KMS-11 (cell line): ENCODE data around the gene NEK1.
"Not testable (repeated sequence)": the region's sequence is repeated elsewhere in the genome, so short reads cannot be mapped to it uniquely, and the experiment has no call there.

ENCODE experiments used
- H2AFZ ChIP-seq: fragments of 200-600 bp; sonication (generic); 2 replicates; pipeline ENCODE4 v1.6.1; 2016; ENCODE audit warnings: antibody characterized with exemption, mixed run types, low read depth
- H3K27ac ChIP-seq: fragments of 200-600 bp; sonication (generic); 2 replicates; pipeline ENCODE4 v1.6.1; 2016; ENCODE audit warnings: mild to moderate bottlenecking, mixed run types
- H3K27me3 ChIP-seq: fragments of 200-600 bp; sonication (generic); 2 replicates; pipeline ENCODE4 v1.6.1; 2017; ENCODE audit warnings: mild to moderate bottlenecking, low read depth, mixed run types, moderate library complexity; ENCODE audit not compliant: insufficient read depth
- H3K36me3 ChIP-seq: fragments of 200-600 bp; sonication (generic); 2 replicates; pipeline ENCODE4 v1.6.1; 2017; ENCODE audit warnings: mild to moderate bottlenecking, mixed run types; ENCODE audit not compliant: insufficient read depth
- H3K4me1 ChIP-seq: fragments of 200-600 bp; sonication (generic); 2 replicates; pipeline ENCODE4 v1.6.1; 2016; ENCODE audit warnings: mild to moderate bottlenecking, low read depth, mixed run types; ENCODE audit not compliant: poor library complexity, severe bottlenecking
- H3K4me2 ChIP-seq: fragments of 200-600 bp; sonication (generic); 2 replicates; pipeline ENCODE4 v1.7.0; 2016; ENCODE audit warnings: mild to moderate bottlenecking, mixed run types
- H3K4me3 ChIP-seq: fragments of 200-600 bp; sonication (generic); IDR thresholded peaks from 2 replicates; pipeline ENCODE4 v1.6.1; 2017; ENCODE audit warnings: low read depth, low read length, mixed read lengths; ENCODE audit not compliant: insufficient read depth
- H3K79me2 ChIP-seq: fragments of 200-600 bp; sonication (generic); 2 replicates; pipeline ENCODE4 v1.6.1; 2016; ENCODE audit warnings: low read depth, mixed run types; ENCODE audit not compliant: insufficient read depth
- H3K9ac ChIP-seq: fragments of 200-600 bp; sonication (generic); 2 replicates; pipeline ENCODE4 v1.6.1; 2016; ENCODE audit warnings: mild to moderate bottlenecking, mixed run types
- H4K20me1 ChIP-seq: fragments of 200-600 bp; sonication (generic); 2 replicates; pipeline ENCODE4 v1.6.1; 2016; ENCODE audit warnings: mild to moderate bottlenecking, mixed run types; ENCODE audit not compliant: insufficient read depth
- CTCF ChIP-seq: fragments of 200-600 bp; sonication (generic); conservative IDR thresholded peaks from 2 replicates; pipeline ENCODE4 v1.6.1; 2017; ENCODE audit warnings: low read depth, mild to moderate bottlenecking, antibody characterized with exemption, low read length, moderate library complexity, mixed read lengths

NEK1 gene

DNA sequence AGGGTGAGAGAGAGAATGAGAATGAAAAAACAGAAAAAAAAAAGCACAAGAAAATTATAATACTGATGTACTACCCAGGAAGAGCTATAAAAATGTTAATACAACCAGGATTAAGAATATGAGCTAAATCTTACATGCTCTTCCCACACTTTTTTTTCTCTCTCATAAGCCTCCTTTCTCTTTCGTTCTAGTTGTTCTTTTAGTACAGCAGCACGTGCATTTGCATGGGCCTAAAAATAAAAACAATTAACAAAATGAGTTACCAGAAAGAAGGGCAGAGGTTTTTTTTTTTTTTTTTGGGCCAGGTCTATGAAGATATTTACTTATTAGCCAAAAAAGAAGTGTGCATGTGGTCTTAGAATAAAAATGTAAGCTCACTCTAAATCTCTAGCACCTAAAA lies 105.5 kb downstream of the NEK1 start:
- H3K79me2 ChIP-seq: no peaks in the 10 kb centered on the region
- no peak overlapping the region for H3K27ac ChIP-seq
- TF ChIP-seq CTCF: no peak
- H4K20me1 ChIP-seq: no peaks in the 10 kb centered on the region
- no peaks in the 10 kb centered on the region for H3K4me1 ChIP-seq
- no peaks in the 10 kb centered on the region for H3K36me3 ChIP-seq
- no peak overlapping the region for H3K4me2 ChIP-seq
- H3K4me3 ChIP-seq: no peak overlapping the region
- no peak overlapping the region for H2AFZ ChIP-seq
- no peak overlapping the region for H3K9ac ChIP-seq
- H3K27me3 ChIP-seq: no peaks in the 10 kb centered on the region

DNA sequence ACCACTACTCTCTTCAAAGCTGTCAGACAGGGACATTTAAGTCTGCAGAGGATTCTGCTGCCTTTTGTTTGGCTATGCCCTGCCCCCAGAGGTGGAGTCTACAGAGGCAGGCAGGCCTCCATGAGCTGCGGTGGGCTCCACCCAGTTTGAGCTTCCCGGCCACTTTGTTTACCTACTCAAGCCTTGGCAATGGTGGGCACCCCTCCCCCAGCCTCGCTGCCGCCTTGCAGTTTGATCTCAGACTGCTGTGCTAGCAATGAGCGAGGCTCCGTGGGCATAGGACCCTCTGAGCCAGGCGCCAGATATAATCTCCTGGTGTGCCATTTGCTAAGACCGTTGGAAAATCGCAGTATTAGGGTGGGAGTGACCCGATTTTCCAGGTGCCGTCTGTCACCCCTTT lies 112.5 kb downstream of the NEK1 start:
- not testable (repeated sequence) for H3K79me2 ChIP-seq, H4K20me1 ChIP-seq, H3K36me3 ChIP-seq, H3K4me2 ChIP-seq, H3K27ac ChIP-seq, H3K4me3 ChIP-seq, H2AFZ ChIP-seq, H3K4me1 ChIP-seq, H3K9ac ChIP-seq, H3K27me3 ChIP-seq

- not testable (repeated sequence) for H3K27ac ChIP-seq, H3K27me3 ChIP-seq, H3K79me2 ChIP-seq, H4K20me1 ChIP-seq, H3K4me3 ChIP-seq, H3K36me3 ChIP-seq, H3K4me2 ChIP-seq, H3K4me1 ChIP-seq, H2AFZ ChIP-seq, H3K9ac ChIP-seq
These were observed 118.1 kb downstream of the NEK1 start for GRCh38 chr4:169494234-169494633.

- TF ChIP-seq CTCF: 0 out of 2 replicates have a peak, but pooled peaks have one; percentile 30
- H3K4me1 ChIP-seq: no peaks in the 10 kb centered on the region
- no peak overlapping the region for H3K4me3 ChIP-seq
- no peaks in the 10 kb centered on the region for H3K27me3 ChIP-seq
- no peaks in the 10 kb centered on the region for H3K79me2 ChIP-seq
- no peak overlapping the region; the same call in 1 of the 2 replicates for H3K27ac ChIP-seq
- no peaks in the 10 kb centered on the region for H3K36me3 ChIP-seq
- no peak overlapping the region for H3K4me2 ChIP-seq
- no peak overlapping the region for H3K9ac ChIP-seq
- no peaks in the 10 kb centered on the region for H4K20me1 ChIP-seq
- H2AFZ ChIP-seq: no peak overlapping the region
These were observed 119.2 kb downstream of the NEK1 start for GRCh38 chr4:169493164-169493524.

DNA sequence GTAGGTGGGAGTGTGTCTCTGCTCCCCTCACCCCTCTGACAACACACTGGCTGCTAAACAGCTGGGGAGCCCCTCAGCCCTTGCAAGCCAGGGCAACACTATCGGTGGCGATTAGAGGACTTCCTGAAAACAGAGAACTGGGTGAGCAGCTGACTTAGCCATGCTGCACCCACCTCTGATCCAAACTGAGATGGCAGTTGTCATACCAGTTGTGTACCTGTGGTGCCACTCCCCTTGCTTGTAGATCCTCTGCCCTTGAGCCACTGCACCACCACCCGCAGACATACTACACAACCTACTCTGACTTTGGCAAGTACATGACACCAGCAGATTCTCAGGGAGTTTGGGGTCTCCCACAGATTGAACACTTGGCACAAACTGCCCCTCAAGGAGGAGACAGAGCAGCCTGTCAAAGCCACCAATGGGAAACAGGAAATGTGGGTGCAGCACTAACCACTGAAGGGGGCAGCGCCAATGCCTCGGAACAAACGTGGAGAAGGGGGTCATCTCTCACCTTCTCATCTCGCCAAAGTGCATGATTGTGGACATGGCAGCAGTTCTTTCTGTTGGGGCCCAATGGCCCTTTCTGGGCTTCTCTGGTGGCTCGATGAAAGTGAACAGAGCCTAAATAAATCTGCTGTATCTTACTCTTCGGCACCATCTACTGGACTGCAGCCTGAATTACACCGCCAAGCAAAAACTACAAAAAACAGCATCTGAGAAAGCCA lies 119.8 kb downstream of the NEK1 start:
- Histone ChIP-seq H3K9ac (no peak overlapping the region), H3K4me3 (no peak overlapping the region), H3K4me1 (no peaks in the 10 kb centered on the region), H3K4me2 (no peak overlapping the region), H4K20me1 (no peaks in the 10 kb centered on the region), H2AFZ (no peak overlapping the region), H3K27me3 (no peaks in the 10 kb centered on the region), H3K79me2 (no peaks in the 10 kb centered on the region), H3K36me3 (no peaks in the 10 kb centered on the region), H3K27ac (no peak overlapping the region)
- TF ChIP-seq CTCF: peak; percentile 95
